Bone marrow (tissue), 2 donors: Measurements from ENCODE around the gene HOXB5.
A peak's percentile ranks its signal among the peaks of the same experiment; 100 is the strongest.

Experiments used
- DNase-seq, 2 donors: peaks; one replicate each; lab custom pipeline; 2025; lab: John Stamatoyannopoulos, UW

The HOXB5 gene

GRCh38 chr17:48615963-48616716 is 22.6 kb upstream of the HOXB5 start:
- no peak for DNase-seq

GRCh38 chr17:48615047-48615962 is 21.7 kb upstream of the HOXB5 start, which contains the start of gene HOXB8:
Gene HOXB8 (minus strand): TSS chr17:48615292. CDS start chr17:48614704, 588 bp downstream.
- peak in 1 of 2 donors; percentile 8 for DNase-seq

- peak in 1 of 2 donors; percentile 66 for DNase-seq
Observed at GRCh38 chr17:48613862-48614694, 20.5 kb upstream of the HOXB5 start.

GRCh38 chr17:48612854-48613691 is 19.5 kb upstream of the HOXB5 start:
- peak in 1 of 2 donors; percentile 82 for DNase-seq

- DNase-seq = no peak
Observed at GRCh38 chr17:48612456-48612853, 18.9 kb upstream of the HOXB5 start.

GRCh38 chr17:48611681-48612455 is 18.3 kb upstream of the HOXB5 start:
- peak in 1 of 2 donors; percentile 34 for DNase-seq

GRCh38 chr17:48611213-48611612 is 17.6 kb upstream of the HOXB5 start:
- DNase-seq = no peak

GRCh38 chr17:48610282-48611211 is 17.0 kb upstream of the HOXB5 start, which contains the start of gene HOXB7:
Gene HOXB7 (minus strand): TSS chr17:48611017. CDS start chr17:48610918, 99 bp downstream.
- peak in 1 of 2 donors; percentile 70 for DNase-seq

- DNase-seq = no peak
Observed at GRCh38 chr17:48609759-48610281, 16.2 kb upstream of the HOXB5 start.

- DNase-seq = no peak
Observed at GRCh38 chr17:48609033-48609432, 15.5 kb upstream of the HOXB5 start.

GRCh38 chr17:48608494-48608834 is 14.9 kb upstream of the HOXB5 start:
- no peak for DNase-seq

GRCh38 chr17:48606892-48607614 is 13.5 kb upstream of the HOXB5 start:
- DNase-seq = no peak

- no peak for DNase-seq
Observed at GRCh38 chr17:48605991-48606891, 12.7 kb upstream of the HOXB5 start.

GRCh38 chr17:48605409-48605919 is 11.9 kb upstream of the HOXB5 start:
- DNase-seq = no peak

- DNase-seq = no peak
Observed at GRCh38 chr17:48604770-48605329, 11.3 kb upstream of the HOXB5 start, which contains the start of gene HOXB6. Gene HOXB6 (minus strand): TSS chr17:48604986. CDS start chr17:48598150, 6,836 bp downstream.
